GM06990 (cell line): ENCODE data around the gene HOXA1.

Experiments
- DNase-seq: peaks from one replicate; pipeline ENCODE4 v3.0.0-alpha.2; 2011; ENCODE audit not compliant: insufficient read length; ENCODE audit errors: extremely low read depth
- H3K27me3 ChIP-seq: replicated peaks from 2 replicates; pipeline ENCODE4 v1.6.0; 2011; ENCODE audit warnings: low read length; ENCODE audit not compliant: control insufficient read depth, insufficient read depth
- H3K36me3 ChIP-seq: 2 replicates; pipeline ENCODE4 v1.5.1; 2011; ENCODE audit warnings: low read length; ENCODE audit not compliant: control insufficient read depth, insufficient read depth
- H3K4me3 ChIP-seq: replicated peaks from 2 replicates; pipeline ENCODE4 v1.5.1; 2011; ENCODE audit warnings: low read depth, mild to moderate bottlenecking, control low read depth, low read length
- TF ChIP-seq, protein P1 (sequence below): IDR thresholded peaks from 2 replicates; pipeline ENCODE4 v1.5.1; 2011; ENCODE audit warnings: low read length, control low read depth, mild to moderate bottlenecking, inconsistent platforms; ENCODE audit not compliant: insufficient read depth, poor library complexity, severe bottlenecking

The HOXA1 gene

DNA sequence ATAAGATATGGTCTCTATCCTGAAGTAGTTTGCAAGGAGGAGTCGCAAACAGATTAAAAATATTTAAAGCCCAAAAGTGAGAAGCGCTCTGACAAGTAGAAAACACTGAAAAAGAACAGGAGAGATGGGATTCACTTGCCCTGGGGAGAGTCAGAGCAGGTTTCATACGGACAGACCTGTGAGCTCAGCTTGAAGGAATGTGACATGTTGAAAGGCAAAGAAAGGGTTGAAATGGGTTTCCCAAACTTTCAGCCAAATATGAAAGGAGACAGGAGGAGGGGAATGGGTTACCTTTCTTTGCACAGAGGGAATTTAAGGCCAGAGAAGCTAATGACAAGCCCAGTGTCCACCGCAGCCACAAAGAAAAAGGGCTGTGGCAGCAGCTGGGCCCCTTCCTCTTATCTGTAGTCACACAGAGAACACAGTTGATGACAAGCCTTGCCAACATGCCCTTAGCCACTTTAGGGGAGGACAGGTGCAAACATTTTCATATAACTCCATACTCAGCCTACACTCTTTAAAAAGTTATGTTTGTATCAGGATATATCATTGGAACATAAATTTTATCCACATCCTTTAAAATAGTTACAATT, 14.9 kb downstream of the HOXA1 start:
- no peak overlapping the region for H3K4me3 ChIP-seq
- no peaks in the 10 kb centered on the region for H3K36me3 ChIP-seq
- TF ChIP-seq, protein P1, sequence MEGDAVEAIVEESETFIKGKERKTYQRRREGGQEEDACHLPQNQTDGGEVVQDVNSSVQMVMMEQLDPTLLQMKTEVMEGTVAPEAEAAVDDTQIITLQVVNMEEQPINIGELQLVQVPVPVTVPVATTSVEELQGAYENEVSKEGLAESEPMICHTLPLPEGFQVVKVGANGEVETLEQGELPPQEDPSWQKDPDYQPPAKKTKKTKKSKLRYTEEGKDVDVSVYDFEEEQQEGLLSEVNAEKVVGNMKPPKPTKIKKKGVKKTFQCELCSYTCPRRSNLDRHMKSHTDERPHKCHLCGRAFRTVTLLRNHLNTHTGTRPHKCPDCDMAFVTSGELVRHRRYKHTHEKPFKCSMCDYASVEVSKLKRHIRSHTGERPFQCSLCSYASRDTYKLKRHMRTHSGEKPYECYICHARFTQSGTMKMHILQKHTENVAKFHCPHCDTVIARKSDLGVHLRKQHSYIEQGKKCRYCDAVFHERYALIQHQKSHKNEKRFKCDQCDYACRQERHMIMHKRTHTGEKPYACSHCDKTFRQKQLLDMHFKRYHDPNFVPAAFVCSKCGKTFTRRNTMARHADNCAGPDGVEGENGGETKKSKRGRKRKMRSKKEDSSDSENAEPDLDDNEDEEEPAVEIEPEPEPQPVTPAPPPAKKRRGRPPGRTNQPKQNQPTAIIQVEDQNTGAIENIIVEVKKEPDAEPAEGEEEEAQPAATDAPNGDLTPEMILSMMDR = no peak
- no peaks in the 10 kb centered on the region for H3K27me3 ChIP-seq
- no peak for DNase-seq

DNA sequence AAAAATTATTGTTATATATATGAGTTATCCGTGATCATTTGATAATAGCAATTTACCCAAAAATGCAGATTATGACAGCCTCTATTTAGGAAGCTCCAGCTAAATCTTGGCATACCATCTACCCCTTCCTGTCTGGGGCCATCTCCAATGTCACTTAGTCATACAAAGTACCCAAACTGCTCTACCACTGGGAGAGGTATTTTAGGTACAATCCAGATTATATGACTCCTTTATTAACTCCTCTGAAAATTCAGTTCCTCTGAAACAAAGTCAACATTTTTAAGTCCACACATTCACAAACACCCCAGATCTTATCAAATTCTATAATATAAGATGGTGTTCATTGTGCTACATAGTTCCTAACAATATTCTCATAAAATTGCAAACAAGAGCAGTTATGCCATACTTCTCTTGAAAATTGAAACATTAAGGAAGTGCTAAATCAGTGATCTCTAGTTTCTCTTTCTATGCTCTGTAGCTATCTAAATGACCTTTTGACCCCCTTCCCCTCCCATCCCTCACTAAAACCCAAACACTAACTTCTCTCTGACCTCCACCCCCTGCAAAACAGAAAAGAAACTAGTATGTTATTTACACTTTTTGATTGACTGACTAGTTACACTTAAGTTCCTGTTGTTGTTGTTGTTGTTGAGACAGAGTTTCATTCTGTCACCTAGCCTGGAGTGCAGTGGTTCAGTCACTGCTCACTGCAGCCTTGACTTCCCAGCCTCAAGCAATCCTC, 16.4 kb downstream of the HOXA1 start:
- Histone ChIP-seq H3K4me3 (no peak overlapping the region), H3K27me3 (no peaks in the 10 kb centered on the region), H3K36me3 (no peaks in the 10 kb centered on the region)
- TF ChIP-seq, protein P1 = no peak
- no peak for DNase-seq

DNA sequence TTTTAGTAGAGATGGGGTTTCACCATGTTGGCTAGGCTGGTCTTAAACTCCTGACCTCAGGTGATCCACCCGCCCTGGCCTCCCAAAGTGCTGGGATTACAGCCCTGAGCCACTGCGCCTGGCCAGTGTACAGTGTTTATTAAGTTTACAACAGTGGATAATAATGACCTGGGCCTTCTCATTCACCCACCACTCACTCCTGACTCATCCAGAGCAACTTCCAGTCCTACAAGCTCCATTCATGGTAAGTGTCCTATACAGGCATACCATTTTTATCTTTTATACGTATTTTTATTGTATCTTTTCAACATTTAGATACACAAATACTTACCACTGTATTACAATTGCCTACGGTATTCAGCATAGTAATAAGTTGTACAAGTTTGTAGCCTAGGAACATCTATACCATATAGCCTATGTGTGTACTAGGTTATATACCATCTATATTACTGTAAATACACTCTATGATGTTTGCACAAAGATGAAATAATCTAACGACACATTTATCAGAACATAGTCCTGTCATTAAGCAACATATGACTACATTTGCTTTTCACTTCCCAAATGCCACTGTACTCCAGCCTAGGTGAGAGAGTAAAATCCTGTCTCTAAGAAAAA, 17.1 kb downstream of the HOXA1 start:
- DNase-seq = no peak
- Histone ChIP-seq H3K36me3 (no peaks in the 10 kb centered on the region), H3K27me3 (no peaks in the 10 kb centered on the region), H3K4me3 (no peak overlapping the region)
- TF ChIP-seq, protein P1 = no peak

GRCh38 chr7:27073076-27073475, 22.7 kb downstream of the HOXA1 start:
- no peak for DNase-seq
- H3K4me3 ChIP-seq = no peak overlapping the region
- no peaks in the 10 kb centered on the region for H3K27me3 ChIP-seq
- TF ChIP-seq, protein P1 = no peak
- H3K36me3 ChIP-seq = no peaks in the 10 kb centered on the region

GRCh38 chr7:27071622-27072390, 24.0 kb downstream of the HOXA1 start:
- TF ChIP-seq, protein P1 = no peak
- Histone ChIP-seq H3K27me3 (no peaks in the 10 kb centered on the region), H3K4me3 (no peak overlapping the region), H3K36me3 (no peaks in the 10 kb centered on the region)
- no peak for DNase-seq
